IMR-90 (cell line): ENCODE results near the gene KMT2C. TPM values are rescaled to one million over a fixed set of nuclear protein-coding genes. Genes with fewer than 3 reads are reported as not detected.
"Not testable (repeated sequence)": the region's sequence is repeated elsewhere in the genome, so short reads cannot be mapped to it uniquely, and the experiment has no call there.

ENCODE experiments used
- ATAC-seq: fragments of 200-7000 bp; cut with Tn5 transposase; 2 replicates; pipeline ENCODE4 v1.9.1; 2020; ENCODE audit warnings: low read depth, mild to moderate bottlenecking, moderate library complexity
- BruUV-seq: library from RNA; stranded (reverse); fragments of 400-500 nt; replicated peaks from 2 replicates; lab custom pipeline; 2021; lab: Mats Ljungman, UMichigan
- CTCF ChIA-PET: fragments of 300-600 bp; formaldehyde crosslinking; extraction: SDS; loops from one replicate; lab custom pipeline; 2021; ENCODE audit warnings: antibody characterized with exemption; lab: Yijun Ruan, JAX
- POLR2A ChIA-PET: fragments of 300-600 bp; sonication (Branson Sonifier 250); formaldehyde crosslinking; loops from one replicate; lab custom pipeline; 2022; ENCODE audit warnings: antibody characterized with exemption; ENCODE audit not compliant: unreplicated experiment; lab: Charles Lee
- DNase-seq: peaks from one replicate; pipeline ENCODE4 v3.0.0; 2013
- H2AFZ ChIP-seq: replicated peaks from 2 replicates; pipeline ENCODE3; 2013; ENCODE audit warnings: low read length, mild to moderate bottlenecking; ENCODE audit not compliant: poor library complexity
- H2AK5ac ChIP-seq: 2 replicates; pipeline ENCODE4 v1.6.1; 2013; ENCODE audit warnings: low read depth, low read length, inconsistent platforms
- H2AK9ac ChIP-seq: replicated peaks from 2 replicates; pipeline ENCODE3; 2013; ENCODE audit warnings: mild to moderate bottlenecking, low read depth, low read length, moderate library complexity; ENCODE audit not compliant: poor library complexity
- H2BK120ac ChIP-seq: 2 replicates; pipeline ENCODE4 v1.6.1; 2013; ENCODE audit warnings: low read depth, low read length, inconsistent platforms
- H2BK15ac ChIP-seq: 3 replicates; pipeline ENCODE4 v1.6.1; 2013; ENCODE audit warnings: low read depth, low read length, inconsistent platforms
- H2BK20ac ChIP-seq: 2 replicates; pipeline ENCODE4 v1.6.1; 2013; ENCODE audit warnings: low read depth, mild to moderate bottlenecking, inconsistent platforms, low read length, moderate library complexity
- H2BK5ac ChIP-seq: 2 replicates; pipeline ENCODE4 v1.6.1; 2013; ENCODE audit warnings: mild to moderate bottlenecking, low read depth, low read length, inconsistent platforms; ENCODE audit not compliant: poor library complexity, severe bottlenecking
- H3K14ac ChIP-seq: replicated peaks from 2 replicates; pipeline ENCODE4 v1.6.1; 2013; ENCODE audit warnings: low read depth, low read length, inconsistent platforms
- H3K18ac ChIP-seq: 2 replicates; pipeline ENCODE4 v1.6.1; 2013; ENCODE audit warnings: low read depth, low read length, control low read depth
- H3K23ac ChIP-seq: 2 replicates; pipeline ENCODE4 v1.6.1; 2013; ENCODE audit warnings: low read depth, low read length, inconsistent platforms
- H3K27ac ChIP-seq: 2 replicates; pipeline ENCODE4 v1.5.1; 2013; ENCODE audit warnings: mild to moderate bottlenecking, control low read depth, low read length; ENCODE audit not compliant: insufficient read depth
- H3K27me3 ChIP-seq: 2 replicates; pipeline ENCODE4 v1.6.1; 2013; ENCODE audit warnings: low read length; ENCODE audit not compliant: control insufficient read depth, insufficient read depth
- H3K36me3 ChIP-seq: 2 replicates; pipeline ENCODE4 v1.6.1; 2013; ENCODE audit warnings: low read length, mixed read lengths; ENCODE audit not compliant: control insufficient read depth, insufficient read depth
- H3K4ac ChIP-seq: 2 replicates; pipeline ENCODE4 v1.6.1; 2013; ENCODE audit warnings: low read depth, low read length, inconsistent platforms
- H3K4me1 ChIP-seq: 2 replicates; pipeline ENCODE4 v1.6.1; 2013; ENCODE audit warnings: low read length, mixed read lengths; ENCODE audit not compliant: control insufficient read depth, insufficient read depth
- H3K4me2 ChIP-seq: 2 replicates; pipeline ENCODE4 v1.6.1; 2013; ENCODE audit warnings: low read depth, mild to moderate bottlenecking, control low read depth, low read length, moderate library complexity
- H3K4me3 ChIP-seq: 2 replicates; pipeline ENCODE4 v1.5.1; 2013; ENCODE audit warnings: low read depth, mild to moderate bottlenecking, control low read depth, low read length, moderate library complexity; ENCODE audit not compliant: insufficient read depth
- H3K56ac ChIP-seq: 2 replicates; pipeline ENCODE4 v1.6.1; 2013; ENCODE audit warnings: low read length, inconsistent platforms; ENCODE audit not compliant: insufficient read depth; ENCODE audit errors: extremely low read depth
- H3K79me1 ChIP-seq, 2 experiments: 2 replicates each; pipeline ENCODE4 v1.6.1; 2013; ENCODE audit warnings: low read length in 2 of 2, inconsistent platforms in 1 of 2, low read depth in 1 of 2
- H3K9ac ChIP-seq: 2 replicates; pipeline ENCODE4 v1.6.1; 2013; ENCODE audit warnings: low read depth, low read length, control low read depth
- H3K9me1 ChIP-seq: 2 replicates; pipeline ENCODE4 v1.6.1; 2013; ENCODE audit warnings: low read length, inconsistent platforms; ENCODE audit not compliant: insufficient read depth
- H3K9me3 ChIP-seq: 2 replicates; pipeline ENCODE4 v1.6.1; 2013; ENCODE audit warnings: low read length; ENCODE audit not compliant: control insufficient read depth, insufficient read depth
- H4K20me1 ChIP-seq: 2 replicates; pipeline ENCODE4 v1.6.1; 2013; ENCODE audit warnings: low read length, inconsistent platforms; ENCODE audit not compliant: insufficient read depth
- H4K5ac ChIP-seq: 2 replicates; pipeline ENCODE4 v1.6.1; 2013; ENCODE audit warnings: mild to moderate bottlenecking, low read depth, low read length, control low read depth
- H4K8ac ChIP-seq, 2 experiments: 2 replicates each; pipeline ENCODE4 v1.6.1; 2013; ENCODE audit warnings: low read depth in 2 of 2, low read length in 2 of 2, control low read depth in 1 of 2, inconsistent platforms in 1 of 2
- H4K91ac ChIP-seq: 2 replicates; pipeline ENCODE4 v1.6.1; 2013; ENCODE audit warnings: low read depth, low read length, inconsistent platforms; ENCODE audit not compliant: insufficient read depth
- WGBS, 2 experiments: methylation state at CpG; one replicate each; pipeline versions ENCODE4 v1.1.5 to v1.1.7; 2013; ENCODE audit warnings: missing lambda C conversion rate in 2 of 2; ENCODE audit not compliant: insufficient read length in 1 of 2; ENCODE audit errors: extremely low coverage in 2 of 2; 5-methylcytosine and 5-hydroxymethylcytosine counted together
- dilution Hi-C: fragments of 300-500 bp; cut with HindIII; formaldehyde crosslinking; loops from one replicate; pipeline ENCODE4 v1.14.3; 2018; ENCODE audit warnings: low sequenced_read_pairs; ENCODE audit not compliant: unreplicated experiment
- in situ Hi-C: fragments of 300-500 bp; cut with MboI; formaldehyde crosslinking; loops from 3 replicates; pipeline ENCODE4 v1.14.3; 2019; ENCODE audit warnings: low sequenced_read_pairs, inconsistent platforms, mixed read lengths
- intact Hi-C: fragments of 100-400 bp; cut with micrococcal nuclease; formaldehyde crosslinking; loops from 2 replicates; pipeline ENCODE4 v1.10.0; 2022
- polyA plus RNA-seq, 3 experiments: library from polyadenylated mRNA; depleted of rRNA; stranded (reverse); fragments of >200 nt; gene quantifications; 2 replicates each; pipeline ENCODE4 v1.2.3, GENCODE V29; 2012; ENCODE audit warnings: low replicate concordance in 1 of 3
- total RNA-seq: library from RNA; depleted of rRNA; stranded (reverse); fragments of >200 nt; gene quantifications from 2 replicates; pipeline ENCODE4 v1.2.3, GENCODE V29; 2012

KMT2C gene
- total and polyA plus RNA-seq, 2 of the 4 experiments (the other 2 are of a cell fraction) = 8.0 to 23.3 TPM

GRCh38 chr7:152386136-152386764 is 49.6 kb downstream of the KMT2C start:
- H2BK15ac ChIP-seq, H3K4ac ChIP-seq, H3K4me1 ChIP-seq, H3K23ac ChIP-seq, H4K5ac ChIP-seq, H3K36me3 ChIP-seq, H2BK120ac ChIP-seq, intact Hi-C loops, H3K9ac ChIP-seq, H3K14ac ChIP-seq, in situ Hi-C loops, ATAC-seq, H3K4me3 ChIP-seq, H3K27me3 ChIP-seq, H2AK9ac ChIP-seq, POLR2A ChIA-PET, H3K9me1 ChIP-seq, dilution Hi-C loops, H3K27ac ChIP-seq, H2BK20ac ChIP-seq, BruUV-seq, H4K8ac ChIP-seq, H3K4me2 ChIP-seq, H4K91ac ChIP-seq, H3K56ac ChIP-seq, H2AFZ ChIP-seq, H3K9me3 ChIP-seq, DNase-seq, H2BK5ac ChIP-seq, H3K18ac ChIP-seq: not testable (repeated sequence)
- H2AK5ac ChIP-seq = 0 out of 2 replicates have a peak overlapping the region, but pooled peaks have one; percentile 8
- peaks cover 51% of the 10 kb centered on the region for H4K20me1 ChIP-seq
- 60% methylated on average over 1 of the region's 5 CpGs; no CpG with 5 or more reads in 1 of the 2 experiments for WGBS, 2 experiments
- H3K79me1 ChIP-seq = peaks cover 8 to 18% of the 10 kb centered on the region in 2 experiments
- CTCF ChIA-PET = interaction anchor here (0.6 kb wide), 1 partner anchor 16 kb away, joined by 3 read pairs; no protein-coding TSS in a partner anchor

GRCh38 chr7:152384235-152385200 is 51.3 kb downstream of the KMT2C start:
- H4K91ac ChIP-seq, H3K27ac ChIP-seq, POLR2A ChIA-PET, dilution Hi-C loops, H3K36me3 ChIP-seq, H2AK9ac ChIP-seq, DNase-seq, H3K18ac ChIP-seq, CTCF ChIA-PET, H3K4ac ChIP-seq, H2BK5ac ChIP-seq, H2AK5ac ChIP-seq, H3K23ac ChIP-seq, in situ Hi-C loops, H4K8ac ChIP-seq, BruUV-seq, H3K4me3 ChIP-seq, H3K56ac ChIP-seq, H3K14ac ChIP-seq, intact Hi-C loops, H2BK120ac ChIP-seq, H2BK20ac ChIP-seq, H3K9me1 ChIP-seq, H2AFZ ChIP-seq, H2BK15ac ChIP-seq, H3K9me3 ChIP-seq, H3K27me3 ChIP-seq, H4K5ac ChIP-seq, H3K4me1 ChIP-seq: not testable (repeated sequence)
- 92% methylated on average over 1 of the region's 4 CpGs; no CpG with 5 or more reads in 1 of the 2 experiments for WGBS, 2 experiments
- Histone ChIP-seq H4K20me1 (peaks cover 45% of the 10 kb centered on the region), H3K4me2 (peak overlapping the region; percentile 2; the same call in 1 of the 2 replicates), H3K9ac (peak overlapping the region; percentile 43; the same call in 1 of the 2 replicates), H3K79me1 (peaks cover 6 to 19% of the 10 kb centered on the region in 2 experiments)
- peak; percentile 8; the same call in 1 of the 2 replicates for ATAC-seq
